ENCODE results near the gene TTC33.

Gene TTC33

GRCh38 chr5:40790947-40791593 is 35.3 kb upstream of the TTC33 start:
- TF ChIP-seq FOXP2 (optimal IDR thresholded peaks at IDR 0.05; ENCODE audit: borderline replicate concordance, extremely low read depth, extremely low read length, insufficient read depth) (no peak), REST (IDR thresholded peaks at IDR 0.05; ENCODE audit: insufficient read depth in 1 of 2, low read depth in 2 of 2, low read length in 2 of 2) (no peak), POLR2AphosphoS5 (IDR thresholded peaks at IDR 0.05; ENCODE audit: low read depth, low read length) (no peak), SIN3A (IDR thresholded peaks at IDR 0.05; ENCODE audit: borderline replicate concordance, insufficient read depth, low read length) (no peak), TAF1 (IDR thresholded peaks at IDR 0.05; ENCODE audit: borderline replicate concordance, insufficient read depth, low read length) (no peak)

- TF ChIP-seq SIN3A (IDR thresholded peaks at IDR 0.05; ENCODE audit: borderline replicate concordance, insufficient read depth, low read length): no peak
- TF ChIP-seq FOXP2 (optimal IDR thresholded peaks at IDR 0.05; ENCODE audit: borderline replicate concordance, extremely low read depth, extremely low read length, insufficient read depth): no peak
- TF ChIP-seq POLR2AphosphoS5 (IDR thresholded peaks at IDR 0.05; ENCODE audit: low read depth, low read length): no peak
- no peak for TF ChIP-seq TAF1 (IDR thresholded peaks at IDR 0.05; ENCODE audit: borderline replicate concordance, insufficient read depth, low read length)
- no peak for TF ChIP-seq REST (IDR thresholded peaks at IDR 0.05; ENCODE audit: insufficient read depth in 1 of 2, low read depth in 2 of 2, low read length in 2 of 2)
These were observed 32.2 kb upstream of the TTC33 start for GRCh38 chr5:40787986-40788385.

- no peak for TF ChIP-seq TAF1 (IDR thresholded peaks at IDR 0.05; ENCODE audit: borderline replicate concordance, insufficient read depth, low read length)
- no peak for TF ChIP-seq REST (IDR thresholded peaks at IDR 0.05; ENCODE audit: insufficient read depth in 1 of 2, low read depth in 2 of 2, low read length in 2 of 2)
- TF ChIP-seq FOXP2 (optimal IDR thresholded peaks at IDR 0.05; ENCODE audit: borderline replicate concordance, extremely low read depth, extremely low read length, insufficient read depth): no peak
- TF ChIP-seq POLR2AphosphoS5 (IDR thresholded peaks at IDR 0.05; ENCODE audit: low read depth, low read length): no peak
- TF ChIP-seq SIN3A (IDR thresholded peaks at IDR 0.05; ENCODE audit: borderline replicate concordance, insufficient read depth, low read length): no peak
These were observed 29.2 kb upstream of the TTC33 start for GRCh38 chr5:40784916-40785315.

DNA sequence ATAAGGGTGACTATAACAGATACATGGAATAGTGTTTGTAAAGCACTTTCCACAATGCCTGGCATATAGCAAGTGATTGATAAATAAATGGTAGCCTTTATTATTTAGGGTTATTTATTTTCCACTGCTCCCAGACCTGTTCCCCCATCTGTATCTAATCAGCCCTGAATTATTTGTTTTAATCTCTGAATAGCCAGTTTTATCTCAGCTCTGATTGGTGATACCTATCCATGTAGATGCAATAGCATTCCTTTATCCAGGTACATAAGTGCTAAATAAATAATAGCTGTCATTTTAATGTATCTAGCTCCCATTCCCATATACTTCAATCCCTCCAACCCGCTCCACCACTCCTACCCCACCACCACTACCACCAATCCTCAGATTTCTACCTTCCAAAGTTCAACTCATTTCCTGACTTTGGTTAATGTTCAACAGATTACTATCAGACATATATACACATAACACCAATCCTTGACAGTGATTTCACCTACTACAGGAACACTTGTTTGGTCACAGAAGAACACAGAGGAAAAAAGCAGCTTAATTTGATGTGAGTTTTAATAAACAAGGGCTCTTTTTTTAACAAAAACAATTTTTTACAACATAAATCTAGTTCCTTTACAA is 28.4 kb upstream of the TTC33 start:
- no peak for TF ChIP-seq TAF1 (IDR thresholded peaks at IDR 0.05; ENCODE audit: borderline replicate concordance, insufficient read depth, low read length)
- no peak for TF ChIP-seq REST (IDR thresholded peaks at IDR 0.05; ENCODE audit: insufficient read depth in 1 of 2, low read depth in 2 of 2, low read length in 2 of 2)
- no peak for TF ChIP-seq FOXP2 (optimal IDR thresholded peaks at IDR 0.05; ENCODE audit: borderline replicate concordance, extremely low read depth, extremely low read length, insufficient read depth)
- TF ChIP-seq POLR2AphosphoS5 (IDR thresholded peaks at IDR 0.05; ENCODE audit: low read depth, low read length): no peak
- TF ChIP-seq SIN3A (IDR thresholded peaks at IDR 0.05; ENCODE audit: borderline replicate concordance, insufficient read depth, low read length): no peak
